ENCODE data around the gene CMKLR1.

CMKLR1 gene

GRCh38 chr12:108313606-108314351 lies 25.3 kb downstream of the CMKLR1 start:
- peak; percentile 63 for DNase-seq

- DNase-seq = no peak
Measured at GRCh38 chr12:108313241-108313605, 25.9 kb downstream of the CMKLR1 start.

GRCh38 chr12:108312693-108313189 lies 26.4 kb downstream of the CMKLR1 start:
- DNase-seq = no peak

- DNase-seq = no peak
Measured at GRCh38 chr12:108312073-108312659, 26.9 kb downstream of the CMKLR1 start.

GRCh38 chr12:108311605-108312004 lies 27.5 kb downstream of the CMKLR1 start:
- DNase-seq = no peak

GRCh38 chr12:108310489-108310888 lies 28.6 kb downstream of the CMKLR1 start:
- DNase-seq = no peak

- no peak for DNase-seq
Measured at GRCh38 chr12:108309674-108310312, 29.3 kb downstream of the CMKLR1 start.

- no peak for DNase-seq
Measured at GRCh38 chr12:108308395-108309085, 30.6 kb downstream of the CMKLR1 start.

- DNase-seq = no peak
Measured at GRCh38 chr12:108307006-108307405, 32.1 kb downstream of the CMKLR1 start.

- DNase-seq = no peak
Measured at GRCh38 chr12:108306506-108306905, 32.6 kb downstream of the CMKLR1 start.

GRCh38 chr12:108305991-108306501 lies 33.1 kb downstream of the CMKLR1 start:
- DNase-seq = no peak

GRCh38 chr12:108305520-108305919 lies 33.6 kb downstream of the CMKLR1 start:
- no peak for DNase-seq

- no peak for DNase-seq
Measured at GRCh38 chr12:108304633-108305032, 34.5 kb downstream of the CMKLR1 start.

GRCh38 chr12:108303703-108304102 lies 35.4 kb downstream of the CMKLR1 start:
- DNase-seq = no peak

GRCh38 chr12:108302403-108303311 lies 36.5 kb downstream of the CMKLR1 start:
- no peak for DNase-seq

- no peak for DNase-seq
Measured at GRCh38 chr12:108302016-108302402, 37.1 kb downstream of the CMKLR1 start.

- DNase-seq = no peak
Measured at GRCh38 chr12:108301346-108301745, 37.8 kb downstream of the CMKLR1 start.

GRCh38 chr12:108299980-108300696 lies 39.0 kb downstream of the CMKLR1 start:
- DNase-seq = no peak

GRCh38 chr12:108299516-108299915 lies 39.6 kb downstream of the CMKLR1 start:
- DNase-seq = no peak

- DNase-seq = no peak
Measured at GRCh38 chr12:108298761-108299275, 40.3 kb downstream of the CMKLR1 start.
